ENCODE results near the gene IGF1R. TPM values are rescaled to one million over a fixed set of nuclear protein-coding genes. Genes with fewer than 3 reads are reported as not detected.

IGF1R gene
- total RNA-seq, 2 donors from 2014 or later = 115 to 119 TPM

DNA sequence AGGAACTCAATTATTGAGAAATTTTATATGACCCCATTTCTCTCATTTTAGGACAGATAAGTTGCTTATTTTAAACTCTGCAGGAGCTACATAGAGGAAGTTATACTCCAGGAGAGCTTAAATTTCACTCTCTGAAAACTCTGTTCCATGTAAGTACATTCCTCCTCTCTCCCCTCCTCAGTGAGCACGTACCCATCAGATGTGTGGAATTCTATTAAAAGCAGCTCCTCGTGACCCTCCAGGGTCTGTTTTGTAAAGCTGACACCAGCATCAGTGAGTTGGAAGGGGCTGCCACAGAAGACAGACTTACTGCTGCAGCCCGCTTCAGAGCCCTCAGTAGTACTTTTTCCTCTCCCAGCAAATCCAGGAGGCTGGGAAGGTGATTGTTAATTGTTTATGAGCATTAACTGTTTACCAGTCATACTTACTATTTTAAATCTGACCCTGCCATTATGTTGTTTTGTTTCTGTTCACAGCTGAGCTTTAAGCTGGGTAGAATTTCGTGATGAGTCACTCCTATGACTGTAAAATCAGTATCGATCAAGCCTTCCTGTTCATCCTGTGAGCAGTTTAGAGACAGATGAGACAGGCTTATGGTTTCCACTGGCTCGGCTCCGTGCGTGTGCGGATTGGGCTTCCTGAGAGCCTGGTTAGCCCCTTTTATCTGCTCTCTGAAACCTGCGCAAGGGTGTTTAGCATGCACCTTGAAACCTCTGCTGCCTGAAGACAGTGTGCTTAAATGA is 20.4 kb downstream of the IGF1R start:
- H3K4me1 Mint-ChIP-seq = peaks cover 72% of the 10 kb centered on the region
- WGBS, 2 experiments (ENCODE audit: insufficient coverage in 1 of 2, insufficient read length in 1 of 2) = 80 to 88% methylated on average over 8 to 10 of the region's 10 CpGs

DNA sequence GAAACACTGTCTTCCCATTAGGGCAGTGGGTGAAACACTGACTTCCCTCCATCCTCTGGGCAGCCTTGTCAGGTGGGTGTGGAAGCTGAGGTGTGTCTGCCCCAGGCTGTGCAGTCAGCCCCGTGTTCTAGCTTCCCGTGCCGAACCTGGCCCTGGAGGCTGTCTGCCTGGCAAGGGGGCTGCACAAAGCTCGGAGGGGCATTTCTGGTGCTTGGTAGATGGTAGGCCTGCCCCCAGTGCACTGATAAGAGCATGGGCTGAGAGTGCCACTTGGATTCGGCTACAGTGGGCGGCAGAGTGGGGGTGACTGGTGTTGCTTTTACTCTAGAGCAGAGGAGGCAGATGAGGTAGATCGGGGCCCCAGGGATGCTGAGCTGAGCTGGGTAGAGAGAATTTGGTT is 21.3 kb downstream of the IGF1R start:
- Mint-ChIP-seq H3K27ac (peak overlapping the region; percentile 79), H3K4me3 (no peak overlapping the region), H3K4me1 (peaks cover 75% of the 10 kb centered on the region), H3K9me3 (no peaks in the 10 kb centered on the region), H3K36me3 (ENCODE audit: low read depth) (peaks cover 10% of the 10 kb centered on the region), H3K27me3 (ENCODE audit: insufficient read depth) (no peaks in the 10 kb centered on the region)
- Histone ChIP-seq H3K4me1 (ENCODE audit: control insufficient read depth, insufficient read depth, low read length) (peaks cover 40% of the 10 kb centered on the region), H3K9ac (ENCODE audit: extremely low read depth, low read length, poor library complexity, severe bottlenecking) (no peak overlapping the region), H3K27ac (ENCODE audit: low read depth, low read length) (no peak overlapping the region), H3K27me3 (ENCODE audit: control insufficient read depth, insufficient read depth, low read length, poor library complexity, severe bottlenecking) (no peaks in the 10 kb centered on the region), H3K36me3 (ENCODE audit: control insufficient read depth, insufficient read depth, low read length) (peaks cover 23% of the 10 kb centered on the region), H3K9me3 (ENCODE audit: control insufficient read depth, low read length) (no peaks in the 10 kb centered on the region), H3K4me3 (ENCODE audit: low read length) (no peak overlapping the region)
- DNase-seq = no peak
- TF ChIP-seq, protein P1, sequence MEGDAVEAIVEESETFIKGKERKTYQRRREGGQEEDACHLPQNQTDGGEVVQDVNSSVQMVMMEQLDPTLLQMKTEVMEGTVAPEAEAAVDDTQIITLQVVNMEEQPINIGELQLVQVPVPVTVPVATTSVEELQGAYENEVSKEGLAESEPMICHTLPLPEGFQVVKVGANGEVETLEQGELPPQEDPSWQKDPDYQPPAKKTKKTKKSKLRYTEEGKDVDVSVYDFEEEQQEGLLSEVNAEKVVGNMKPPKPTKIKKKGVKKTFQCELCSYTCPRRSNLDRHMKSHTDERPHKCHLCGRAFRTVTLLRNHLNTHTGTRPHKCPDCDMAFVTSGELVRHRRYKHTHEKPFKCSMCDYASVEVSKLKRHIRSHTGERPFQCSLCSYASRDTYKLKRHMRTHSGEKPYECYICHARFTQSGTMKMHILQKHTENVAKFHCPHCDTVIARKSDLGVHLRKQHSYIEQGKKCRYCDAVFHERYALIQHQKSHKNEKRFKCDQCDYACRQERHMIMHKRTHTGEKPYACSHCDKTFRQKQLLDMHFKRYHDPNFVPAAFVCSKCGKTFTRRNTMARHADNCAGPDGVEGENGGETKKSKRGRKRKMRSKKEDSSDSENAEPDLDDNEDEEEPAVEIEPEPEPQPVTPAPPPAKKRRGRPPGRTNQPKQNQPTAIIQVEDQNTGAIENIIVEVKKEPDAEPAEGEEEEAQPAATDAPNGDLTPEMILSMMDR (conservative IDR thresholded peaks at IDR 0.05) = no peak
- 92 to 96% methylated on average over 5 to 7 of the region's 7 CpGs for WGBS, 2 experiments (ENCODE audit: insufficient coverage in 1 of 2, insufficient read length in 1 of 2)

More for the DNA sequence above, 20.4 kb downstream of the IGF1R start:
- Histone ChIP-seq H3K27ac (ENCODE audit: low read depth, low read length) (peak overlapping the region; percentile 14), H3K4me3 (ENCODE audit: low read length) (no peak overlapping the region), H3K4me1 (ENCODE audit: control insufficient read depth, insufficient read depth, low read length) (peaks cover 40% of the 10 kb centered on the region), H3K9ac (ENCODE audit: extremely low read depth, low read length, poor library complexity, severe bottlenecking) (no peak overlapping the region), H3K27me3 (ENCODE audit: control insufficient read depth, insufficient read depth, low read length, poor library complexity, severe bottlenecking) (no peaks in the 10 kb centered on the region), H3K36me3 (ENCODE audit: control insufficient read depth, insufficient read depth, low read length) (peaks cover 23% of the 10 kb centered on the region), H3K9me3 (ENCODE audit: control insufficient read depth, low read length) (no peaks in the 10 kb centered on the region)
- Mint-ChIP-seq H3K27ac (peak overlapping the region; percentile 79), H3K4me3 (no peak overlapping the region), H3K27me3 (ENCODE audit: insufficient read depth) (no peaks in the 10 kb centered on the region), H3K36me3 (ENCODE audit: low read depth) (peaks cover 10% of the 10 kb centered on the region), H3K9me3 (no peaks in the 10 kb centered on the region)
- DNase-seq = peak; percentile 44
- TF ChIP-seq, protein P1 (conservative IDR thresholded peaks at IDR 0.05) = no peak

DNA sequence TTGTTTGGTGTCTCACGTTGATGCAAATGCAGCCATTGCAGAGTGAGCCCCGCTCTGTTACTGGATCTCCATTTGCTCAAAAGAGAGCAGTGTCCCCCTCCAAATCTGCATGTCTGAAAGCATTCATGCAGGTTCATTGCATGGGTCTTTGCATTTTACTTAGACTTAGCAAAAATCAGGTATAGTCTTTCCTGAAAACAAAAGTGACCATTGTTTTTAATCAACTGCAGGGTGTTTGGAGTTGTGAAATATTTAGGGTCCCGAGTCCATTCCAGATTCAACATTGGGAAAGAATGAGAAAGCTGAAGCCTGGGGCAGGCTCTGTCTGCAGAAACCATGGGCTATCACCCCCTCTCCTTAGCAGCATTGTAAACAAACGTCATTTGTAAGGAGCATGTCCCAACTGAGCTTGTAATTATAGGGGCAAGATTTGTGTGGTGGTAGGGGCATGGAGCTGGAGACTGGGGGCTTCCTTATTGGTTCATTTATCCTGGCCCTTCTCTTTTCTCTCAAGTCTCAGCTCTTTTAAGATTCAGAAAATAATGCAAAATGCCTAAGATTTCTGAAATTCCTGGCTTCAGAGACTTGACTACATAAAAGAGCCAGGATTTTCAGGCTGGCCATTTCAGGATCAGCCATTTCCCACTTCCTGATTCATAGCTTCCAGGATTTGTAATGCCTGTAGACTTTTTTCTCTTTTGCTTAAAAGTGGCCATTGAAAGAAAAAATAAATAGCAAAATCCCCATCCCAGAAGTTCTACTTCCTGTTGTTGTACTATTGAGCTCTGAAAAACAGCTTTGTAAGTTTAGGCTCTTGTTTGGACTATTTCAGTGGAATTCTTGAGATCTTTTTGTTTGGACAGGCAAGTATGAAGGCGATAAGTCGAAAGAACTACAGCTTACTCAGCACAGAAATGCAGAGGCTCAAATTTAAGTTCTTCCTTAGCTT is 23.0 kb downstream of the IGF1R start:
- Histone ChIP-seq H3K27me3 (ENCODE audit: control insufficient read depth, insufficient read depth, low read length, poor library complexity, severe bottlenecking) (no peaks in the 10 kb centered on the region), H3K9ac (ENCODE audit: extremely low read depth, low read length, poor library complexity, severe bottlenecking) (peak overlapping the region; percentile 36), H3K9me3 (ENCODE audit: control insufficient read depth, low read length) (no peaks in the 10 kb centered on the region), H3K36me3 (ENCODE audit: control insufficient read depth, insufficient read depth, low read length) (peaks cover 10% of the 10 kb centered on the region), H3K4me1 (ENCODE audit: control insufficient read depth, insufficient read depth, low read length) (peaks cover 37% of the 10 kb centered on the region), H3K27ac (ENCODE audit: low read depth, low read length) (peak overlapping the region; percentile 72), H3K4me3 (ENCODE audit: low read length) (peak overlapping the region; percentile 65)
- Mint-ChIP-seq H3K36me3 (ENCODE audit: low read depth) (peaks cover 8% of the 10 kb centered on the region), H3K27me3 (ENCODE audit: insufficient read depth) (no peaks in the 10 kb centered on the region), H3K9me3 (no peaks in the 10 kb centered on the region), H3K4me1 (peaks cover 65% of the 10 kb centered on the region), H3K4me3 (no peak overlapping the region), H3K27ac (peak overlapping the region; percentile 79)
- TF ChIP-seq, protein P1 (conservative IDR thresholded peaks at IDR 0.05) = no peak
- DNase-seq = peak; percentile 75
- 8 to 39% methylated on average over 2 to 6 of the region's 6 CpGs for WGBS, 2 experiments (ENCODE audit: insufficient coverage in 1 of 2, insufficient read length in 1 of 2)
